ENCODE results near the gene MCF2L2.
"Not testable (repeated sequence)": the region's sequence is repeated elsewhere in the genome, so short reads cannot be mapped to it uniquely, and the experiment has no call there.

Gene MCF2L2

GRCh38 chr3:183193762-183194689, 234.4 kb downstream of the MCF2L2 start:
- DNase-seq, result no peak

DNA sequence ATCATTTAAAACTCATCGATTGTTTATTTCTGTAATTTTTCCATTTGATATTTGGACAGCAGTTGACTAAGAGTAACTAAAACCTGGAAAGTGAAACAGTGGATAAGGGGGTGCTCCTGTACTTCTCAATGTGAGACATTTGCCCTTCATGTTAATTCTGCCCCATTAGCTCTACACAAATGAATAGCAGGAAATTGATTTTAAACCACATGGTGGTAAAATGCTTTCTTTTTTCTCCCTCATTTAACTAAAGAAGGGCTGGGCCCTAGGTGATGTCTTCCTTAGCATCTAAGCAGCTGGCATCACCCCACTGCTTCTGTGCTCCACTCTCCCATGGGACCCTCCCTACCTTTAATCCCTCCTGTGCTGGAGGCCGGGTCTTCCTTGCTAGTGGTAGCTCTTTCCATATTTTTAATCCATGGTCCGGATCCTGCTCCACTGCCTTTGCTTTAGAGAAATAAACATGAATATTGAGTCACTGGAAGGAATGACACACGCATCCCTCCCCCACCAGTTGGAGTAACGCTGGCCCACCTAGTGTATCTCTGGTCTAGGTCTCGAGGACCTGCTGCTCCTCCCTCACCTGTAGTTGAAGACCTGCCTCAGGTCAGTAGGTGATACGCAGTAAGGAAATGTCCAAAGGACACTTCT, 235.6 kb downstream of the MCF2L2 start:
- no peak for DNase-seq

- DNase-seq, result no peak
These were observed 238.8 kb downstream of the MCF2L2 start for GRCh38 chr3:183189641-183190040.

- peak; percentile 36 for DNase-seq
These were observed 239.4 kb downstream of the MCF2L2 start for GRCh38 chr3:183188895-183189462.

DNA sequence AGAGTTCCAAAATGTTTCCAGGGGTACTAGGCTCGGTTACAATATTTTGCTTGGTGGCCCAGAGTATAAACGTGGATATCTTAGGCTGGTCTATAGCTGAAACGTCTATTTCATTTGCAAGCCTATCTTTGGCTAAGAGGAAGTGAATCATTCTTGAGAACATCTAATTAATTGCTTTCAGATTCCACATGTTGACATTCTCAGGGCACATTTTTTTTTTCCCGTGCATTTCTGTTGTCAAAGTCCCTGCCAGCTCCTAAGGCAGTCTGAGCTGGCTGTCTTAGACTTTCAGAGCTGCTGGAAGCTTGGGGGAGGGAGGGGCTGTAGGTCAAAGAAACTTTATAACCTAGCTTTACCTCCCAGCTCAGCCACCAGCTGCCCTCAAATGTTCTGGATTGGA, 242.7 kb downstream of the MCF2L2 start:
- no peak for DNase-seq

DNA sequence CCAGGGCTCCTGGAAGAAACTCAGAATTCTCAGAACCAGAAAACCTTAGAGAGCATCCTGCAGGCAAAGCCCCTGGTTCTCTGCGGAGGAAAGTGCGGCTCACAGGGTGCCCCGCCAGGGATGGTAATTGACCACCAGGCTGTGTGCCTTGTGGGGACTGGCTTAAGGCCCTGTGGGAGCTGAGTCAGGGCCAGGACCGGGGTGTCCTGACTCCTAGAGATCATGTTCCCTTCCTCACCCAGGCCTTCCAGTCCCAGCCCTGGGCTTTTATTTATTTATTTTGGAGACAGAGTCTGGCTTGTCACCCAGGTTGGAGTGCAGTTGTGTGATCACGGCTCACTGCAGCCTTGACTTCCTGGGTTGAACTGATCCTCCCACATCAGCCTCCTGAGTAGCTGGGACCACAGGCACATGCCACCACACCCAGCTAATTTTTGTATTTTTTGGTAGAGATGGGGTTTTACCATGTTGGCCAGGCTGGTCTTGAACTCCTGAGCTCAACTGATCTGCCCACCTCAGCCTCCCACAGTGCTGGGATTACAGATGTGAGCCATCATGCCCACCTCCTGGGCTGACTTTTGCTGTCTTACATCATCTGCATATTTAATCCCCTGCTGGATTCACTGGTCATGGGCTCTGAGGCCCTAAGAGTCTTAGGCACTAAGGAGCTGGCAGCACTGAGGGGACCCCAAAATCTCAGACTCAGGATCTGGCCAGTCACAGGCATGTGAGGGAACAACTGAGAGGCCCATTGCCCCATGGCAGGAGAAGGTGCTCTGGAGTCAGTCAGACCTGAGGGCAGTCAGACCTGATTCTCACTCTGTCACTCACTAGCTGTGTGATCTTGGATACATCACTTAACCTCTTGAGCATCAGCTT, 245.4 kb downstream of the MCF2L2 start:
- DNase-seq, result no peak

DNA sequence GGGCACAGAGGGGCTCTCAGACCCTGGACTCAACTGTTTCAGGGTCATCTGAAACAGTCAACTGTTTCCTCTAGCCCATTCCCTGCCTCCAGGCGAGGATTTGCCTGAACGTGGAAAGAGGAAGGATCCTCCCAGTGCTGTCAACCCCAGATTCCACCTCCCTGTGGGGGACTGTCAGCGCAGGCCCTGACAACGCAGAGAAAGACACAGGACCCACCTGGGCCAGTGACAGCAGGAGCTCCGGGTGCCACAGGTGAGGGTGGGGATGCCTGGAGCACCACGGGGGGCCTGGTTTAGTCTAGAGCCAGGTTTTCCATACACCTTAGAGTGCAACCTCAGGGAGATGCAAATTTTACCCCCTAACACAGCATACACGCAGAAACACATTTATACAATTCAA, 246.3 kb downstream of the MCF2L2 start:
- DNase-seq, result no peak

DNA sequence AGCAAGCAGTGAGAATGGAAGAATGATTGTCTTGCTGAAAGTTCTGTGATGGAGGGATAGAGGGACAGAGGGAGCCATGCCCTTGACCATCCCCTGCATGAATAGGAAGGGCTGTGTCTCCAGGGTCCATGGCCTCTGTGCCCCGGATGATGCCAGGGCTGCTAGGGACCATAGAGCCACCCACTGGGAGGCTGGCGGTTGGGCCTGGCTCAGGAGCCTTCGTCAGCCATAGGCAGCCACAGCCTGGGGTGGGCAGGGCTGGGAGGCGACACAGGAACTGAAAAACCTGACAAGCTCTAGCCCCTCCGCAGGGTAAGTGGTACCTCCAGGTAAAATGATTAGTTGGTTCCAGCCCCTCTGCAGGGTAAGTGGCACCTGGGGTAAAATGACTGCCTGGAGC, 246.8 kb downstream of the MCF2L2 start:
- no peak for DNase-seq

- no peak for DNase-seq
These were observed 247.6 kb downstream of the MCF2L2 start for GRCh38 chr3:183180784-183181295.

- DNase-seq, result no peak
These were observed 248.2 kb downstream of the MCF2L2 start for GRCh38 chr3:183180110-183180783.

- not testable (repeated sequence) for DNase-seq
These were observed 248.9 kb downstream of the MCF2L2 start for GRCh38 chr3:183179550-183179908.

- peak; percentile 54 for DNase-seq
These were observed 249.4 kb downstream of the MCF2L2 start for GRCh38 chr3:183178833-183179549.

DNA sequence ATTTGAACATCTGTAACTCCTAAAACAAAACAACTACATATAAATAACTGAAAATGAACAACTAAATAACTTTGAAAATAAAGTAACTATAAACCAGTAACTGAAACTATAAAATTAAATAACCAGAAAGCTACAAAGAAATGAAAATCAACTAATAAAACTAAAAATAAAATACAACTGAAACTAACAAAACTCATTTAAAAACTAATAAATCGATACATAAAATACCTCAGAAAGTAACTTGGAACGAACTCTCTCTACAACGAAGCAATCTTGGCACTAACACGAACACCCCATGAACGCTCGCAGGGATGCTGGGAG, 249.9 kb downstream of the MCF2L2 start:
- no peak for DNase-seq

- DNase-seq, result no peak
These were observed 256.3 kb downstream of the MCF2L2 start for GRCh38 chr3:183172051-183172639.

GRCh38 chr3:183167975-183168374, 260.4 kb downstream of the MCF2L2 start:
- DNase-seq, result not testable (repeated sequence)

DNA sequence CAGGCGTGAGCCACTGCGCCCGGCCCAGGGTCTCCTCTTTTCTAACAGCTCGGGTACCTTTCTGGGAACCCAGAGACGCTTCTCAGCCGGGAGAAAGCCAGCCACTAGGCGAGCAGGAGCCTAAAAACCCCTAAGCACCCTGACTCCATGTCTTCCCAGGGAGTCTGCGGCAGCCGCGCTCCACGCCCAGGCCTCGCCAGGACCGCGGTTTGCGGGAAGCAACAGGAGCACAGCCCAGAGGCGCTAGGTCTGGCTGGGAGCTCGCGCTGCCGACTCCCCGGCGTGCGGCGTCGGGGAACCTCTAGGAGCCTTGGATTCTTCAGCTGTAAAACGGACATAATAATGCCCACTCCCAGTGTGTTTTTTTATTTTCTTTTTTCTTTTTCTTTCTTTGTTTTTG, 264.9 kb downstream of the MCF2L2 start:
- DNase-seq, result no peak

GRCh38 chr3:183161552-183162336, 266.7 kb downstream of the MCF2L2 start:
- DNase-seq, result no peak

GRCh38 chr3:183160616-183161015, 267.8 kb downstream of the MCF2L2 start:
- DNase-seq, result no peak

- DNase-seq, result no peak
These were observed 269.1 kb downstream of the MCF2L2 start for GRCh38 chr3:183159333-183159732.

GRCh38 chr3:183158551-183159006, 269.8 kb downstream of the MCF2L2 start:
- DNase-seq, result peak; percentile 57

Data from activated naive CD4-positive, alpha-beta T cell treated with Interleukin-2 at 50 U/mL for 16 hours (primary cell).